GM18508 (cell line): Measurements from ENCODE around the gene KIFAP3.
"Not testable (repeated sequence)": the region's sequence is repeated elsewhere in the genome, so short reads cannot be mapped to it uniquely, and the experiment has no call there.

Source experiments
- ATAC-seq: cut with Tn5 transposase; IDR thresholded peaks from one replicate; pipeline ENCODE4 v1.9.1; 2021; ENCODE audit warnings: moderate number of reproducible peaks; ENCODE audit not compliant: insufficient read depth, unreplicated experiment

KIFAP3 gene

GRCh38 chr1:170064821-170065220 lies 9.7 kb downstream of the KIFAP3 start:
- no peak for ATAC-seq

GRCh38 chr1:170063109-170063826 lies 11.2 kb downstream of the KIFAP3 start:
- no peak for ATAC-seq

- not testable (repeated sequence) for ATAC-seq
Observed at GRCh38 chr1:170061676-170062075, 12.8 kb downstream of the KIFAP3 start.

GRCh38 chr1:170060015-170060520 lies 14.4 kb downstream of the KIFAP3 start:
- not testable (repeated sequence) for ATAC-seq

GRCh38 chr1:170049176-170049800 lies 25.2 kb downstream of the KIFAP3 start:
- no peak for ATAC-seq

GRCh38 chr1:170048515-170048914 lies 26.0 kb downstream of the KIFAP3 start:
- ATAC-seq, result no peak

GRCh38 chr1:170044187-170044586 lies 30.3 kb downstream of the KIFAP3 start:
- ATAC-seq, result no peak

- ATAC-seq, result no peak
Observed at GRCh38 chr1:170041423-170042192, 32.9 kb downstream of the KIFAP3 start.

- ATAC-seq, result no peak
Observed at GRCh38 chr1:170032531-170033280, 41.8 kb downstream of the KIFAP3 start.

- no peak for ATAC-seq
Observed at GRCh38 chr1:170030212-170030611, 44.3 kb downstream of the KIFAP3 start.

- ATAC-seq, result no peak
Observed at GRCh38 chr1:170027760-170028159, 46.7 kb downstream of the KIFAP3 start.

GRCh38 chr1:170020859-170021258 lies 53.6 kb downstream of the KIFAP3 start:
- no peak for ATAC-seq

GRCh38 chr1:170017478-170017877 lies 57.0 kb downstream of the KIFAP3 start:
- no peak for ATAC-seq

GRCh38 chr1:170012920-170013319 lies 61.6 kb downstream of the KIFAP3 start:
- ATAC-seq, result no peak

GRCh38 chr1:170010443-170010842 lies 64.1 kb downstream of the KIFAP3 start:
- no peak for ATAC-seq

GRCh38 chr1:170009551-170009950 lies 64.9 kb downstream of the KIFAP3 start:
- ATAC-seq, result no peak

GRCh38 chr1:170008745-170009144 lies 65.8 kb downstream of the KIFAP3 start:
- not testable (repeated sequence) for ATAC-seq

- not testable (repeated sequence) for ATAC-seq
Observed at GRCh38 chr1:170003270-170003835, 71.1 kb downstream of the KIFAP3 start.

- no peak for ATAC-seq
Observed at GRCh38 chr1:170001266-170001665, 73.2 kb downstream of the KIFAP3 start.

GRCh38 chr1:169999761-170000160 lies 74.7 kb downstream of the KIFAP3 start:
- ATAC-seq, result no peak
